PC-3 (cell line): Measurements from ENCODE around the gene NNT. TPM values are rescaled to one million over a fixed set of nuclear protein-coding genes. Genes with fewer than 3 reads are reported as not detected.

Experiments
- ATAC-seq: fragments of 200-7000 bp; cut with Tn5 transposase; 2 replicates; pipeline ENCODE4 v1.9.1; 2020; ENCODE audit warnings: mild to moderate bottlenecking, moderate library complexity
- BruUV-seq: library from RNA; stranded (reverse); fragments of 400-500 nt; replicated peaks from 2 replicates; lab custom pipeline; 2021; lab: Mats Ljungman, UMichigan
- CTCF ChIA-PET: fragments of 300-600 bp; sonication (Branson Sonifier 250); formaldehyde crosslinking; loops from one replicate; lab custom pipeline; 2022; ENCODE audit warnings: antibody characterized with exemption; lab: Charles Lee
- POLR2A ChIA-PET: fragments of 300-600 bp; sonication (Branson Sonifier 250); formaldehyde crosslinking; loops from one replicate; lab custom pipeline; 2022; ENCODE audit warnings: antibody characterized with exemption; ENCODE audit not compliant: unreplicated experiment; lab: Charles Lee
- DNase-seq: peaks from one replicate; pipeline ENCODE4 v3.0.0-alpha.2; 2015
- H2AFZ ChIP-seq: fragments of 300-600 bp; sonication (generic); 2 replicates; pipeline ENCODE4 v1.6.0; 2016; ENCODE audit warnings: antibody characterized with exemption, low read length
- H3F3A ChIP-seq: fragments of 300-600 bp; sonication (generic); one replicate; pipeline ENCODE4 v1.6.0; 2017; ENCODE audit warnings: antibody characterized with exemption, low read length, control low read depth, mild to moderate bottlenecking; ENCODE audit not compliant: unreplicated experiment
- H3K27ac ChIP-seq: fragments of 300-600 bp; sonication (generic); 2 replicates; pipeline ENCODE4 v1.5.1; 2016; ENCODE audit warnings: mild to moderate bottlenecking, low read length
- H3K27me3 ChIP-seq: fragments of 300-600 bp; sonication (generic); 2 replicates; pipeline ENCODE4 v1.6.1; 2016; ENCODE audit warnings: low read length, mixed read lengths
- H3K36me3 ChIP-seq: fragments of 300-600 bp; sonication (generic); 2 replicates; pipeline ENCODE4 v1.6.1; 2016; ENCODE audit warnings: low read depth, mixed run types, low read length, mixed read lengths
- H3K4me1 ChIP-seq: fragments of 300-600 bp; sonication (generic); 2 replicates; pipeline ENCODE4 v1.5.1; 2016; ENCODE audit warnings: low read length; ENCODE audit not compliant: insufficient read depth
- H3K4me2 ChIP-seq: fragments of 300-600 bp; sonication (generic); 2 replicates; pipeline ENCODE4 v1.6.0; 2016; ENCODE audit warnings: low read length
- H3K4me3 ChIP-seq: fragments of 300-600 bp; sonication (generic); 2 replicates; pipeline ENCODE4 v1.5.1; 2016; ENCODE audit warnings: mild to moderate bottlenecking, low read length, mixed read lengths
- H3K79me2 ChIP-seq: fragments of 300-600 bp; sonication (generic); 2 replicates; pipeline ENCODE4 v1.6.1; 2017; ENCODE audit warnings: low read length, mixed read lengths
- H3K9ac ChIP-seq: fragments of 300-600 bp; sonication (generic); 2 replicates; pipeline ENCODE4 v1.6.0; 2016; ENCODE audit warnings: mild to moderate bottlenecking, low read length
- H3K9me2 ChIP-seq: fragments of 300-600 bp; sonication (generic); replicated peaks from 2 replicates; pipeline ENCODE4 v1.6.1; 2016; ENCODE audit warnings: mixed run types, low read length, mixed read lengths
- H3K9me3 ChIP-seq: fragments of 300-600 bp; sonication (generic); 2 replicates; pipeline ENCODE4 v1.6.1; 2016; ENCODE audit warnings: low read length, mixed read lengths
- H4K20me1 ChIP-seq: fragments of 300-600 bp; sonication (generic); 2 replicates; pipeline ENCODE4 v1.6.1; 2016; ENCODE audit warnings: low read length, mixed read lengths
- CTCF ChIP-seq: fragments of 300-600 bp; sonication (generic); conservative IDR thresholded peaks from 2 replicates; pipeline ENCODE4 v1.5.1; 2017; ENCODE audit warnings: antibody characterized with exemption, low read depth, mild to moderate bottlenecking, low read length
- EZH2 ChIP-seq: fragments of 300-600 bp; sonication (generic); IDR thresholded peaks from one replicate; pipeline ENCODE4 v1.6.1; 2017; ENCODE audit warnings: antibody characterized with exemption, mild to moderate bottlenecking, low read length; ENCODE audit not compliant: unreplicated experiment
- EZH2phosphoT487 ChIP-seq: fragments of 300-600 bp; sonication (generic); IDR thresholded peaks from 2 replicates; pipeline ENCODE4 v1.6.1; 2018; ENCODE audit warnings: mild to moderate bottlenecking, antibody characterized with exemption, low read length, borderline replicate concordance
- intact Hi-C: fragments of 100-400 bp; cut with micrococcal nuclease; formaldehyde crosslinking; loops from 2 replicates; pipeline ENCODE4 v1.9.0; 2023
- total RNA-seq: library from RNA; depleted of rRNA; stranded (reverse); fragments of >200 nt; gene quantifications from 2 replicates; pipeline ENCODE4 v1.2.3, GENCODE V29; 2014

NNT gene
- total RNA-seq, 1 experiment from 2014 or later, result 15.6 TPM

GRCh38 chr5:43638107-43638506, 35.1 kb downstream of the NNT start:
- Histone ChIP-seq H3F3A (no peaks in the 10 kb centered on the region), H3K79me2 (no peaks in the 10 kb centered on the region), H3K9ac (no peak overlapping the region), H4K20me1 (no peaks in the 10 kb centered on the region), H3K4me1 (no peaks in the 10 kb centered on the region), H2AFZ (no peak overlapping the region), H3K27me3 (no peaks in the 10 kb centered on the region), H3K27ac (no peak overlapping the region), H3K4me2 (no peak overlapping the region), H3K9me3 (no peaks in the 10 kb centered on the region), H3K36me3 (no peaks in the 10 kb centered on the region), H3K4me3 (no peak overlapping the region), H3K9me2 (no peaks in the 10 kb centered on the region)
- TF ChIP-seq EZH2 (no peak), EZH2phosphoT487 (no peak), CTCF (no peak)
- CTCF ChIA-PET, result no interaction called here
- POLR2A ChIA-PET, result interaction anchor here (0.6 kb wide), 1 partner anchor 11 kb away, joined by 11 read pairs; no protein-coding TSS in a partner anchor
- DNase-seq, result no peak
- no peak for ATAC-seq
- intact Hi-C loops, result loop anchor here (10.0 kb wide), 2 partner anchors 697 to 1137 kb away; no protein-coding TSS in a partner anchor
- BruUV-seq, result no TSS peak

- ChIA-PET CTCF (no interaction called here), POLR2A (interaction anchor here (0.6 kb wide), 1 partner anchor 10 kb away, joined by 11 read pairs; no protein-coding TSS in a partner anchor)
- Histone ChIP-seq H3K9me3 (no peaks in the 10 kb centered on the region), H3K27ac (no peak overlapping the region), H2AFZ (no peak overlapping the region), H3K36me3 (no peaks in the 10 kb centered on the region), H3K4me3 (no peak overlapping the region), H3K27me3 (no peaks in the 10 kb centered on the region), H3K4me2 (no peak overlapping the region), H3K79me2 (no peaks in the 10 kb centered on the region), H3K4me1 (no peaks in the 10 kb centered on the region), H3F3A (no peaks in the 10 kb centered on the region), H3K9ac (no peak overlapping the region), H4K20me1 (no peaks in the 10 kb centered on the region), H3K9me2 (no peaks in the 10 kb centered on the region)
- no TSS peak for BruUV-seq
- intact Hi-C loops, result loop anchor here (10.0 kb wide), 2 partner anchors 696 to 1136 kb away; no protein-coding TSS in a partner anchor
- DNase-seq (no peak), ATAC-seq (no peak)
- TF ChIP-seq CTCF, result no peak
- no peak for TF ChIP-seq EZH2
- no peak for TF ChIP-seq EZH2phosphoT487
Measured at GRCh38 chr5:43638546-43638945, 35.6 kb downstream of the NNT start.

- Histone ChIP-seq H3K9me3 (no peaks in the 10 kb centered on the region), H3K4me1 (no peaks in the 10 kb centered on the region), H3K9me2 (no peaks in the 10 kb centered on the region), H3K36me3 (no peaks in the 10 kb centered on the region), H3K27ac (no peak overlapping the region), H3K4me3 (no peak overlapping the region), H3K27me3 (no peaks in the 10 kb centered on the region), H3K79me2 (no peaks in the 10 kb centered on the region), H3K9ac (no peak overlapping the region), H3K4me2 (no peak overlapping the region), H4K20me1 (no peaks in the 10 kb centered on the region), H3F3A (no peaks in the 10 kb centered on the region), H2AFZ (no peak overlapping the region)
- ChIA-PET POLR2A (no interaction called here), CTCF (no interaction called here)
- DNase-seq (no peak), ATAC-seq (no peak)
- intact Hi-C loops, result loop anchor here (10.0 kb wide), 2 partner anchors 695 to 1135 kb away; no protein-coding TSS in a partner anchor
- TF ChIP-seq CTCF, result no peak
- TF ChIP-seq EZH2, result no peak
- no peak for TF ChIP-seq EZH2phosphoT487
- BruUV-seq, result no TSS peak
Measured at GRCh38 chr5:43639566-43639965, 36.6 kb downstream of the NNT start.
